Keratinocyte (primary cell): ENCODE data around the gene PPARD. TPM values are rescaled to one million over a fixed set of nuclear protein-coding genes. Genes with fewer than 3 reads are reported as not detected.

ENCODE experiments used
- DNase-seq: peaks from one replicate; pipeline ENCODE4 v3.0.0-alpha.2; 2011; ENCODE audit warnings: low read depth, missing footprints, low spot score
- FAIRE-seq: peaks from 2 replicates; lab custom pipeline; 2011; peaks lifted over from hg19 to GRCh38; lab: Jason Lieb, UNC
- H2AFZ ChIP-seq: 2 replicates; pipeline ENCODE4 v1.6.0; 2012; ENCODE audit warnings: low read length, control low read depth, inconsistent platforms; ENCODE audit not compliant: control insufficient read depth
- H3K27ac ChIP-seq: 2 replicates; pipeline ENCODE4 v1.5.1; 2011; ENCODE audit warnings: low read length; ENCODE audit not compliant: control insufficient read depth, insufficient read depth
- H3K27me3 ChIP-seq: 3 replicates; pipeline ENCODE4 v1.6.0; 2011; ENCODE audit warnings: low read length; ENCODE audit not compliant: control insufficient read depth, insufficient read depth; ENCODE audit errors: extremely low read depth
- H3K36me3 ChIP-seq, 2 experiments: 2 replicates in 1 of 2; 3 replicates in 1 of 2; pipeline ENCODE4 v1.5.1; 2011; ENCODE audit warnings: low read length in 2 of 2, mild to moderate bottlenecking in 1 of 2; ENCODE audit not compliant: control insufficient read depth in 2 of 2, insufficient read depth in 2 of 2; ENCODE audit errors: extremely low read depth in 1 of 2
- H3K4me1 ChIP-seq: 3 replicates; pipeline ENCODE4 v1.5.1; 2011; ENCODE audit warnings: low read length; ENCODE audit not compliant: control insufficient read depth, insufficient read depth; ENCODE audit errors: extremely low read depth
- H3K4me2 ChIP-seq: 3 replicates; pipeline ENCODE4 v1.6.0; 2011; ENCODE audit warnings: low read depth, low read length; ENCODE audit not compliant: control insufficient read depth, insufficient read depth; ENCODE audit errors: extremely low read depth
- H3K4me3 ChIP-seq, 3 experiments: fragments of 200-600 bp in 1 of 3; sonication (generic) in 1 of 3; 2 replicates in 2 of 3; 3 replicates in 1 of 3; pipeline ENCODE4 v1.5.1; 2011 to 2016; ENCODE audit warnings: low read length in 3 of 3, mild to moderate bottlenecking in 3 of 3, control low read depth in 2 of 3, inconsistent platforms in 1 of 3, low read depth in 1 of 3, mixed read lengths in 1 of 3, mixed run types in 1 of 3, moderate library complexity in 1 of 3; ENCODE audit not compliant: control insufficient read depth in 2 of 3, insufficient read depth in 2 of 3; ENCODE audit errors: extremely low read depth in 1 of 3
- H3K79me2 ChIP-seq: 2 replicates; pipeline ENCODE4 v1.6.0; 2012; ENCODE audit warnings: low read length; ENCODE audit not compliant: control insufficient read depth, insufficient read depth
- H3K9ac ChIP-seq: 3 replicates; pipeline ENCODE4 v1.6.0; 2011; ENCODE audit warnings: low read length; ENCODE audit not compliant: control insufficient read depth, insufficient read depth; ENCODE audit errors: extremely low read depth
- H3K9me1 ChIP-seq: 3 replicates; pipeline ENCODE4 v1.6.0; 2011; ENCODE audit warnings: low read length; ENCODE audit not compliant: control insufficient read depth, insufficient read depth; ENCODE audit errors: extremely low read depth
- H3K9me3 ChIP-seq: 2 replicates; pipeline ENCODE4 v1.5.1; 2012; ENCODE audit warnings: low read depth, low read length; ENCODE audit not compliant: control insufficient read depth
- H4K20me1 ChIP-seq: 3 replicates; pipeline ENCODE4 v1.6.0; 2011; ENCODE audit warnings: low read length; ENCODE audit not compliant: control insufficient read depth, insufficient read depth; ENCODE audit errors: extremely low read depth
- EZH2 ChIP-seq: IDR thresholded peaks from one replicate; pipeline ENCODE4 v1.6.1; 2012; ENCODE audit warnings: inconsistent platforms, mild to moderate bottlenecking, low read length, moderate library complexity
- dilution Hi-C: fragments of 300-500 bp; cut with MboI; formaldehyde crosslinking; loops from one replicate; pipeline ENCODE4 v1.7.0; 2020; ENCODE audit warnings: low sequenced_read_pairs; ENCODE audit not compliant: extremely low pct_ligation_motif_present
- polyA minus RNA-seq, 3 experiments: library from RNA; depleted of rRNA, polyadenylated mRNA; stranded (reverse); fragments of >200 nt; gene quantifications; 1 replicate in 1 of 3; 2 replicates in 1 of 3; 3 replicates in 1 of 3; pipeline ENCODE4 v1.2.3, GENCODE V29; 2011
- polyA plus RNA-seq, 5 experiments: library from polyadenylated mRNA; depleted of rRNA in 3 of 5; stranded (reverse) in 3 of 5; stranded (forward) in 1 of 5; unstranded in 1 of 5; fragments of >200 nt; gene quantifications; 1 replicate in 1 of 5; 2 replicates in 3 of 5; 3 replicates in 1 of 5; pipeline versions ENCODE4 v1.2.1 to v1.2.3, GENCODE V29; 2011 to 2012; ENCODE audit warnings: missing spikeins in 2 of 5, low read depth in 1 of 5, low replicate concordance in 1 of 5
- TF ChIP-seq, protein P1 (sequence below), 3 experiments: IDR thresholded peaks in 1 of 3; conservative IDR thresholded peaks in 1 of 3; optimal IDR thresholded peaks in 1 of 3; 2 replicates in 2 of 3; 3 replicates in 1 of 3; pipeline versions ENCODE3 to v1.5.1; 2011; ENCODE audit warnings: low read length in 3 of 3, mild to moderate bottlenecking in 3 of 3, moderate library complexity in 2 of 3, control low read depth in 1 of 3, inconsistent platforms in 1 of 3; ENCODE audit not compliant: insufficient read depth in 2 of 3; ENCODE audit errors: extremely low read depth in 1 of 3

Gene PPARD
- polyA plus RNA-seq (15.1 to 24.4 TPM (median 20.6 TPM) in 3 replicates), polyA minus RNA-seq (28.7 to 66.9 TPM (median 29.2 TPM) in 3 replicates)
- polyA plus RNA-seq (2011; ENCODE audit: low read depth): 11.1 TPM
- 17.4 and 22.7 TPM in 2 replicates for polyA plus RNA-seq (2011; cell fraction: cytosol; rRNA removed)
- polyA plus RNA-seq (2011; cell fraction: nucleus; rRNA removed): 30.6 and 39.0 TPM in 2 replicates
- 31.1 and 48.5 TPM in 2 replicates for polyA plus RNA-seq (2012; ENCODE audit: low replicate concordance)
- 21.1 TPM for polyA minus RNA-seq (2011; cell fraction: cytosol; rRNA and poly(A)+ RNA removed)
- 16.0 and 19.2 TPM in 2 replicates for polyA minus RNA-seq (2011; cell fraction: nucleus; rRNA and poly(A)+ RNA removed)

DNA sequence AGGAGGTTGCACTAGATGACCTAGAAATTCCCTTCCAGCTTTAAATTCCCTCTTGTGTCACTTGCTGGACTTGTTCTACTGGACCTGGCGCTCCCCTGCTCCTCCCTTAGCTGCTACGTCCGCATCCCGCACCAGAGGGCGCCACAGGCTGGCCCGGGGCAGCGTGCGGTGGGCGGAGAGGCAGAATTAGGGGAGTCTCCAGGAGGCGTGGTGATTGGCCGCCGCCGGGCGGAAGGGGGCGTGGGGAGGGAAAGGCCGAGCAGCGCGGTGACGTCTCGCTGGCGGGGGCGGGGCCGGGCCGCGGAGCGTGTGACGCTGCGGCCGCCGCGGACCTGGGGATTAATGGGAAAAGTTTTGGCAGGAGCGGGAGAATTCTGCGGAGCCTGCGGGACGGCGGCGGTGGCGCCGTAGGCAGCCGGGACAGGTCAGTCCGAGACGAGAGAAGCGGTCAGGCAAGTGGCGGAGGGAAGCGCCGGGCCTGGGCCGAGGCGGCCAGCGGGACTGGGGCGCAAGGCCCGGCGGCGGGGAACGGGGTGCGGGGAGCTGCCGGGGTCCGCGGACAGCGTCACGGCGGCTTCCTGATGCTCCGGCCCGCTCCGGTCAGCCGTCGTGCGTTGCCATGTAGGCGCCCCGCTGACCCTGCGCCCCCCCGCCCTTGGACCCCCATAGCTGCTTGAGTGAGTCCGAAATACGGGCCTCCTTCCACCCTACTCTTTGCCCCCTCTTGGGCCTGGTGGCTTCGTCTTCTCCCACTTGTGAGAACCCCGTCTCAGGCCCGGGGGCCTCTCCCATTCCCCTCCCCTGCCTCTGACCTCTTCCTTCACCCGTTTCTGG is at the start of gene PPARD:
TSS of gene PPARD (plus strand) at position 301 of the 834 bp plus-strand sequence. CDS start 68,530 bp downstream, outside the sequence.
- TF ChIP-seq, protein P1, sequence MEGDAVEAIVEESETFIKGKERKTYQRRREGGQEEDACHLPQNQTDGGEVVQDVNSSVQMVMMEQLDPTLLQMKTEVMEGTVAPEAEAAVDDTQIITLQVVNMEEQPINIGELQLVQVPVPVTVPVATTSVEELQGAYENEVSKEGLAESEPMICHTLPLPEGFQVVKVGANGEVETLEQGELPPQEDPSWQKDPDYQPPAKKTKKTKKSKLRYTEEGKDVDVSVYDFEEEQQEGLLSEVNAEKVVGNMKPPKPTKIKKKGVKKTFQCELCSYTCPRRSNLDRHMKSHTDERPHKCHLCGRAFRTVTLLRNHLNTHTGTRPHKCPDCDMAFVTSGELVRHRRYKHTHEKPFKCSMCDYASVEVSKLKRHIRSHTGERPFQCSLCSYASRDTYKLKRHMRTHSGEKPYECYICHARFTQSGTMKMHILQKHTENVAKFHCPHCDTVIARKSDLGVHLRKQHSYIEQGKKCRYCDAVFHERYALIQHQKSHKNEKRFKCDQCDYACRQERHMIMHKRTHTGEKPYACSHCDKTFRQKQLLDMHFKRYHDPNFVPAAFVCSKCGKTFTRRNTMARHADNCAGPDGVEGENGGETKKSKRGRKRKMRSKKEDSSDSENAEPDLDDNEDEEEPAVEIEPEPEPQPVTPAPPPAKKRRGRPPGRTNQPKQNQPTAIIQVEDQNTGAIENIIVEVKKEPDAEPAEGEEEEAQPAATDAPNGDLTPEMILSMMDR (optimal IDR thresholded peaks at IDR 0.05 in 1 of 3, IDR thresholded peaks at IDR 0.05 in 1 of 3, conservative IDR thresholded peaks at IDR 0.05 in 1 of 3; ENCODE audit: extremely low read depth in 1 of 3, insufficient read depth in 2 of 3, low read length in 3 of 3): peak; percentile 91 to 97 (median 94)
- no peak for TF ChIP-seq EZH2
- Histone ChIP-seq H3K79me2 (peaks cover 40% of the 10 kb centered on the region), H3K4me2 (peak within 1 kb of the TSS; percentile 99), H3K9me3 (no peaks in the 10 kb centered on the region), H3K27me3 (no peaks in the 10 kb centered on the region), H3K36me3 (peaks cover 4 to 18% of the 10 kb centered on the region in 2 experiments), H3K4me3 (peak within 1 kb of the TSS; percentile 68 to 90 (median 81)), H3K27ac (peak within 1 kb of the TSS; percentile 82), H3K4me1 (peaks cover 20% of the 10 kb centered on the region), H4K20me1 (no peaks in the 10 kb centered on the region), H3K9ac (peak within 1 kb of the TSS; percentile 87), H2AFZ (peak within 1 kb of the TSS; percentile 82), H3K9me1 (peaks cover 5% of the 10 kb centered on the region)
- DNase-seq: peak; percentile 85
- no peak for FAIRE-seq
- dilution Hi-C loops: no loop called here

DNA sequence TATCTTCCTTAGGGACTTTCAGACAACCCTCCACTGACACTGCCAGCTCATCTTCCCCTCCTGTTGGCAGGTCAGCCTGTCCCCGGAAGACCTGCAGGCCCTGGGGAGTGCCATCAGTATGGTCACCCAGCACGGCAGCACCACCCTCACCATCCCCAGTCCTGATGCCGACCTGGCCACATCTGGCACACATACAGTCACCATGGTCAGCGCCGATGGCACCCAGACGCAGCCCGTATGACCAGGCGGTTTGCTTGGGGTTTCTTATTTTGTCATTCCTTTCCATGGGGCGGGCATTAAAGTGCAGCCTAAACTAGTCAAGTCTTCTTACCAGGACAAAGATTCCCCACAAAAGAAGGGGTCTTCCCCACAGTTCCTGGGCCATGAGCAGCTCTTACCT is 48.7 kb upstream of the PPARD start:
- Histone ChIP-seq H3K4me2 (no peak overlapping the region), H3K4me3 (no peak overlapping the region), H3K36me3 (peaks cover 15% of the 10 kb centered on the region in 2 experiments), H3K79me2 (peaks cover 4% of the 10 kb centered on the region), H2AFZ (no peak overlapping the region), H4K20me1 (no peaks in the 10 kb centered on the region), H3K27ac (no peak overlapping the region), H3K9me3 (no peaks in the 10 kb centered on the region), H3K4me1 (peaks cover 23% of the 10 kb centered on the region), H3K9ac (no peak overlapping the region), H3K9me1 (no peaks in the 10 kb centered on the region), H3K27me3 (no peaks in the 10 kb centered on the region)
- TF ChIP-seq, protein P1 (optimal IDR thresholded peaks at IDR 0.05 in 1 of 3, IDR thresholded peaks at IDR 0.05 in 1 of 3, conservative IDR thresholded peaks at IDR 0.05 in 1 of 3; ENCODE audit: extremely low read depth in 1 of 3, insufficient read depth in 2 of 3, low read length in 3 of 3): no peak
- no peak for TF ChIP-seq EZH2
- no peak for FAIRE-seq
- dilution Hi-C loops: no loop called here
- no peak for DNase-seq
